ENCODE measurements around the gene GJB5.
"Not testable (repeated sequence)": the region's sequence is repeated elsewhere in the genome, so short reads cannot be mapped to it uniquely, and the experiment has no call there.

GRCh38 chr1:34732831-34733230 lies 22.0 kb upstream of the GJB5 start:
- not testable (repeated sequence) for TF ChIP-seq CTCF, POLR2AphosphoS5 (IDR thresholded peaks at IDR 0.05)
